ENCODE measurements around the gene CREB3L4. TPM values are rescaled to one million over a fixed set of nuclear protein-coding genes. Genes with fewer than 3 reads are reported as not detected.

CREB3L4 gene
- total RNA-seq, 4 donors from 2014 or later, result 3.7 to 14.4 (median 8.1) TPM

DNA sequence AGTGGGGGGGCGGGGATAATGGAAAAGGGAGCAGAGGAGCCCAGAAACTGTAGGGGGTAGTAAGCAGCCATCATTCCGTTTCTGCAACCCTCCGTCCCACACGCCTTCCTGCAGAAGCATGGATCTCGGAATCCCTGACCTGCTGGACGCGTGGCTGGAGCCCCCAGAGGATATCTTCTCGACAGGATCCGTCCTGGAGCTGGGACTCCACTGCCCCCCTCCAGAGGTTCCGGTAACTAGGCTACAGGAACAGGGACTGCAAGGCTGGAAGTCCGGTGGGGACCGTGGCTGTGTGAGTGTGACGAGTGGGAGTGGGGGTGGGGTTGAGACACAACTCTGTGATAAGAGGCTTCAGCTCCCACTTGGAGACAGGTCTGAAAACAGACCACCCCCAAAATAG, 706 bp downstream of the CREB3L4 start:
- TF ChIP-seq, protein P1, sequence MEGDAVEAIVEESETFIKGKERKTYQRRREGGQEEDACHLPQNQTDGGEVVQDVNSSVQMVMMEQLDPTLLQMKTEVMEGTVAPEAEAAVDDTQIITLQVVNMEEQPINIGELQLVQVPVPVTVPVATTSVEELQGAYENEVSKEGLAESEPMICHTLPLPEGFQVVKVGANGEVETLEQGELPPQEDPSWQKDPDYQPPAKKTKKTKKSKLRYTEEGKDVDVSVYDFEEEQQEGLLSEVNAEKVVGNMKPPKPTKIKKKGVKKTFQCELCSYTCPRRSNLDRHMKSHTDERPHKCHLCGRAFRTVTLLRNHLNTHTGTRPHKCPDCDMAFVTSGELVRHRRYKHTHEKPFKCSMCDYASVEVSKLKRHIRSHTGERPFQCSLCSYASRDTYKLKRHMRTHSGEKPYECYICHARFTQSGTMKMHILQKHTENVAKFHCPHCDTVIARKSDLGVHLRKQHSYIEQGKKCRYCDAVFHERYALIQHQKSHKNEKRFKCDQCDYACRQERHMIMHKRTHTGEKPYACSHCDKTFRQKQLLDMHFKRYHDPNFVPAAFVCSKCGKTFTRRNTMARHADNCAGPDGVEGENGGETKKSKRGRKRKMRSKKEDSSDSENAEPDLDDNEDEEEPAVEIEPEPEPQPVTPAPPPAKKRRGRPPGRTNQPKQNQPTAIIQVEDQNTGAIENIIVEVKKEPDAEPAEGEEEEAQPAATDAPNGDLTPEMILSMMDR (IDR thresholded peaks at IDR 0.05), result no peak
- no peak for TF ChIP-seq POLR2A (IDR thresholded peaks at IDR 0.05)
- Histone ChIP-seq H3K36me3 (peaks cover 0 to 11% (median 0%) of the 10 kb centered on the region in 3 donors), H3K4me1 (peaks cover 11 to 49% (median 26%) of the 10 kb centered on the region in 3 donors), H3K4me3 (peak overlapping the region; percentile 53 to 77 (median 60)), H3K27ac (peak overlapping the region; percentile 92 to 93 (median 92)), H3K27me3 (no peaks in the 10 kb centered on the region), H3K9me3 (no peaks in the 10 kb centered on the region)
- WGBS, 2 donors, result 22 to 44% methylated on average over 7 to 9 of the region's 13 CpGs
- intact Hi-C loops (cut with DNase I), result no loop called here
- DNase-seq, result no peak

DNA sequence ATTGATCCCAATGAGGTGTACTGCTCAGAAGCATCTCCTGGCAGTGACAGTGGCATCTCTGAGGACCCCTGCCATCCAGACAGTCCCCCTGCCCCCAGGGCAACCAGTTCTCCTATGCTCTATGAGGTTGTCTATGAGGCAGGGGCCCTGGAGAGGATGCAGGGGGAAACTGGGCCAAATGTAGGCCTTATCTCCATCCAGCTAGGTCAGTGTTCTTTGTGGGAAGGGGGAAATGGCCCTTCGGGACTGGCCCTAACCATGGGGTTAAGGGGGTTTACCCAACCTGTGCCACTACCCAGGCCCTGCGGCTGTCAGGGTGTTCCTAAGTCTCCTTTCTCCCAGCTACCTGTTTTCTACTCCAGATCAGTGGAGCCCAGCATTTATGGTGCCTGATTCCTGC, 1.3 kb downstream of the CREB3L4 start:
- peak overlapping the region in 2 of 4 donors; percentile 92 to 93 for H3K27ac ChIP-seq
- peak overlapping the region in 2 of 4 donors; percentile 56 to 77 for H3K4me3 ChIP-seq
- TF ChIP-seq, protein P1 (IDR thresholded peaks at IDR 0.05), result no peak
- no peak for TF ChIP-seq POLR2A (IDR thresholded peaks at IDR 0.05)
- intact Hi-C loops (cut with DNase I), result no loop called here
- H3K4me1 ChIP-seq, result peaks cover 11 to 45% (median 26%) of the 10 kb centered on the region in 3 donors
- H3K9me3 ChIP-seq, result no peaks in the 10 kb centered on the region
- WGBS, 2 donors, result 100% methylated on average over 1 of the region's 2 CpGs; no CpG with 5 or more reads in 1 of the 2 donors
- peaks cover 0 to 17% (median 3%) of the 10 kb centered on the region in 3 donors for H3K36me3 ChIP-seq
- no peaks in the 10 kb centered on the region for H3K27me3 ChIP-seq
- no peak for DNase-seq

DNA sequence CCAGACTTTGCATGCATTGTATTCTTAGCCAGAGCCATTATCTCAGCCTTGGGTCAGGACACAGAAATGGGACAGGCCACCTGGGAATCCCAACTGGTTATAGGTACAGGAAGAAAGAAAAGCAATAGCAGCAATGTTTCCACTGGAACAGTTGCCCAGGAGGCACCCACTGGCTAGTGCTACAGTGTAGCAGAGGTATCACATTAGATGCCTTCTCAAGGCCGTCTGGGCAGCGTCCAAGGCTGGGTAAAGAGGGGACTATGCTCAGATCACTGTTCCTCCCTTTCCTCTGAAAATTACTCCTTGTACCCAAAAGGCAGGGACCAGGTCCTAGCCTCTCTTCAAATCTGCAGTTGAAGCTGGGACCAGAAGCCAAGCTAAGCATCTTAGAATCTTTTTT, 2.6 kb downstream of the CREB3L4 start:
- 84 to 87% methylated on average over 2 of the region's 2 CpGs for WGBS, 2 donors
- no peak for DNase-seq
- H3K9me3 ChIP-seq, result no peaks in the 10 kb centered on the region
- H3K27ac ChIP-seq, result no peak overlapping the region
- no peak overlapping the region for H3K4me3 ChIP-seq
- H3K27me3 ChIP-seq, result no peaks in the 10 kb centered on the region
- H3K36me3 ChIP-seq, result peaks cover 8 to 30% (median 11%) of the 10 kb centered on the region in 3 donors
- no peak for TF ChIP-seq POLR2A (IDR thresholded peaks at IDR 0.05)
- TF ChIP-seq, protein P1 (IDR thresholded peaks at IDR 0.05), result no peak
- intact Hi-C loops (cut with DNase I), result no loop called here
- H3K4me1 ChIP-seq, result peaks cover 11 to 33% (median 19%) of the 10 kb centered on the region in 3 donors

DNA sequence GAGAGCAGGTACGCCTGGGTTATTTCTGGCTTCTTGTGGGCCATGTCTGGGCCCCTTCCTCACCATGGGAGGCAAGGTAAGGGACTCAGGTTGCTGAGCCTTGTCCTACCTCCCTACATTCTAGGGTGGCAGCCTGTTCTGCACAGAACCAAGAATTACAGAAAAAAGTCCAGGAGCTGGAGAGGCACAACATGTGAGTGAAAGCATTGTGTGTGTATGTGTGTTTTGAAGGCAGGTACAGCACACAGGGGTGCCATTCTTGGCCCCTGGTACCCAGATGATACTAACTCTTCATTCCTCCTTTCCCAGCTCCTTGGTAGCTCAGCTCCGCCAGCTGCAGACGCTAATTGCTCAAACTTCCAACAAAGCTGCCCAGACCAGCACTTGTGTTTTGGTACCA, 5.4 kb downstream of the CREB3L4 start:
- no peak overlapping the region for H3K27ac ChIP-seq
- H3K4me1 ChIP-seq, result peaks cover 0 to 31% (median 23%) of the 10 kb centered on the region in 3 donors
- no peaks in the 10 kb centered on the region for H3K9me3 ChIP-seq
- TF ChIP-seq, protein P1 (IDR thresholded peaks at IDR 0.05), result no peak
- TF ChIP-seq POLR2A (IDR thresholded peaks at IDR 0.05), result no peak
- intact Hi-C loops (cut with DNase I), result no loop called here
- H3K27me3 ChIP-seq, result no peaks in the 10 kb centered on the region
- WGBS, 2 donors, result 92 to 93% methylated on average over 3 of the region's 3 CpGs
- no peak for DNase-seq
- no peak overlapping the region for H3K4me3 ChIP-seq
- peaks cover 8 to 40% (median 14%) of the 10 kb centered on the region in 3 donors for H3K36me3 ChIP-seq

DNA sequence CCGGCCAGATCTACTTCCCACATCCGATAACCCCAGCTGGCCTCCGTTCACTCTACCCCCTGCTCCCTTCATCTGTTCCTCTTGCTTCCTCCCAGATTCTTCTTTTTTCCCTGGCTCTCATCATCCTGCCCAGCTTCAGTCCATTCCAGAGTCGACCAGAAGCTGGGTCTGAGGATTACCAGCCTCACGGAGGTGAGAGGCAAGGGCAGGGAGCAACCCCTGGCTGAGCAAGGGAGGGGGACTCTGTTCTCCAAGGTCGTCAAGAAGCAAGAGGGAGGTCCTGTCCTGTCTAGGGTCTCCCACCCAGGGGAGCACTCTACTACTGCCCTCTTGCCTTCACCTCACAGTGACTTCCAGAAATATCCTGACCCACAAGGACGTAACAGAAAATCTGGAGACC, 5.8 kb downstream of the CREB3L4 start:
- H3K4me3 ChIP-seq, result no peak overlapping the region
- H3K36me3 ChIP-seq, result peaks cover 8 to 40% (median 14%) of the 10 kb centered on the region in 3 donors
- H3K9me3 ChIP-seq, result no peaks in the 10 kb centered on the region
- intact Hi-C loops (cut with DNase I), result no loop called here
- 73 to 78% methylated on average over 6 to 7 of the region's 7 CpGs for WGBS, 2 donors
- no peak overlapping the region for H3K27ac ChIP-seq
- TF ChIP-seq, protein P1 (IDR thresholded peaks at IDR 0.05), result no peak
- no peak for TF ChIP-seq POLR2A (IDR thresholded peaks at IDR 0.05)
- H3K4me1 ChIP-seq, result peaks cover 0 to 31% (median 23%) of the 10 kb centered on the region in 3 donors
- DNase-seq, result no peak
- H3K27me3 ChIP-seq, result no peaks in the 10 kb centered on the region
